ENCODE data around the gene WDR77. TPM values are rescaled to one million over a fixed set of nuclear protein-coding genes. Genes with fewer than 3 reads are reported as not detected.

Gene WDR77
- polyA plus RNA-seq, 2 donors: 17.8 to 30.0 TPM

DNA sequence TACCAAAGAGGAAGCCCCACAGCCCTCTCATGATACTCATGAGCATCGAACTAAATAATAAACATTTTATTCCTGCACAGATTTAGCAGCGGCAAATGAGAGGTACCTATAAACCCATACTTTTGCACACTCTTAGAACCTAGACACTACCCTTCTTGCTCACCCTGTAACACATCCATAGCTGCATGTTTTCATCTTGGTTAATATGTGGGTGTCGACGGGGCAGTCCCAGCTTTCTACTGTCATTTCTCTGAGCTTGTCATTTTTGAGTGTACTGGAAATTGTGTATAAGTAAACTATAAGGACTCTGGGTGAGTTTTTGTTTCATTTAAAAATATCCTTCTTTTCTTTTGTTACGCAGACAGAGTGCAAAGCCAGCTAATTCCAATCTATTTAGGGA lies 47.0 kb downstream of the WDR77 start:
- Histone ChIP-seq H3K4me3 (ENCODE audit: low read depth in 1 of 2, low read length in 2 of 2) (no peak overlapping the region), H3K36me3 (ENCODE audit: control insufficient read depth in 2 of 2, insufficient read depth in 2 of 2, low read length in 1 of 2) (no peaks in the 10 kb centered on the region), H3K27ac (ENCODE audit: low read depth in 2 of 2, low read length in 1 of 2) (no peak overlapping the region), H3K9me3 (ENCODE audit: control insufficient read depth in 2 of 2, insufficient read depth in 1 of 2, low read depth in 1 of 2, low read length in 1 of 2) (no peaks in the 10 kb centered on the region), H3K4me1 (ENCODE audit: control insufficient read depth in 2 of 2, insufficient read depth in 2 of 2, low read length in 1 of 2) (no peaks in the 10 kb centered on the region), H3K27me3 (ENCODE audit: control insufficient read depth in 1 of 2, insufficient read depth in 2 of 2, low read length in 2 of 2) (no peaks in the 10 kb centered on the region)
- WGBS, 2 donors: 59 to 72% methylated on average over 5 of the region's 5 CpGs

DNA sequence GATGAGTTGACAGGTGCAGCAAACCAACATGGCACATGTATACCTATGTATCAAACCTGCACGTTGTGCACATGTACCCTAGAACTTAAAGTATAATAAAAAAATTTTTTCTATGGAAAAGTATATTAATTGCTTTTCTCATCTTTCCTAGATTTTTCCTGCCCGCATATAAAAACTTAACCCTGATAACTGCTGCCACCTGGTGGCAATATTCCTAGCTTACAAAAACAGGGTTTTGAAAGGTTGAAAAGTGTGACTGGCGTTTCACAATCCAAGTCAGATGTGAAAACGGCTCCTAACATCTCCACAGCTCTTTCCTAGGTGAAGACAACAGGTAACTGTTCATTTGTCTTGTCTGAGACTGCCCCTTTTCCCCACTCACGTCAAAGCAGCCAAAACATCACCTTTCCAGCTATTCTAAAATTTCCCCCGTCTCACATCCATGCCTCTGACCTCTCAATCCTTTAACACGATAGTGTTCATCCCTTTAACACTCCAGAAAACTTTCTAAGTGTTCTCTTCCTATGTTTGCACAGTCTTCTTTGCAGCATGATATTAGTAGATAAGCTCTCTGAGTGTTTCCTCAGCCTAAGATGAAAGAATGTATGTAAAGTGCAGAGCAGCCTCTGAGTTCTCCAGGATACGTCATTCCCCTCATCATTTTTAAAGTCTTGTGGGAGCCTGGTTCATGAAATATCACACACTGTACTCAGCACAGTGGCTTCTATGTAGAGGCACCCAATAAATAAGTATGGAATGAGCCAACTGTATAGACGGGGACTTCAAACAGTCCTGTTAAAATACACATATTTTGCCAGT lies 49.1 kb downstream of the WDR77 start:
- no peaks in the 10 kb centered on the region for H3K9me3 ChIP-seq (ENCODE audit: control insufficient read depth in 2 of 2, insufficient read depth in 1 of 2, low read depth in 1 of 2, low read length in 1 of 2)
- H3K36me3 ChIP-seq (ENCODE audit: control insufficient read depth in 2 of 2, insufficient read depth in 2 of 2, low read length in 1 of 2): no peaks in the 10 kb centered on the region
- no peak overlapping the region for H3K4me3 ChIP-seq (ENCODE audit: low read depth in 1 of 2, low read length in 2 of 2)
- no peaks in the 10 kb centered on the region for H3K4me1 ChIP-seq (ENCODE audit: control insufficient read depth in 2 of 2, insufficient read depth in 2 of 2, low read length in 1 of 2)
- H3K27me3 ChIP-seq (ENCODE audit: control insufficient read depth in 1 of 2, insufficient read depth in 2 of 2, low read length in 2 of 2): no peaks in the 10 kb centered on the region
- WGBS, 2 donors: 29 to 33% methylated on average over 9 of the region's 9 CpGs
- H3K27ac ChIP-seq (ENCODE audit: low read depth in 2 of 2, low read length in 1 of 2): no peak overlapping the region

DNA sequence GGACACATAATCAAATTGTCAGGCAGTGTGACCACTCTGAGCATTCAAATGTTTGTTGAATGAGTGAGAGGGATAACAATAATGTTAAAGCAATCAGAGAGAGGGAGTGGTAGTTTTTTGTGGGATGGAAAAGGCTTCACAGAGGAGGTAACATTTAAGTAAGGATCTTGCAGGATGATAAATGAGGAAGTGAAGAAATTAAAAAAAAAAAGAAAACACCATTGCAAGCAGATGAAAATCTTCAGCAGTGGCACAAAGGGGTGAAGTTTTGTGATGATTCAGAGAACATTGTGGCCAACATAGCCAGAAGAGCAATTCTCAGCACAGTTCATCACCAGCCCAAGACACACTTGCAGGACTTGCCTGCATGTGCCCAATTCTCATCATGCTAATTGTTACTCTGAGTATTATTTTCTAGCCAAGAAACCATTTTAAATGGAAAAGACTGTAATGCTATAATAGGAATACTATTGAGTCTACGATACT lies 56.6 kb downstream of the WDR77 start:
- WGBS, 2 donors: 84 to 89% methylated on average over 1 of the region's 1 CpG
- Histone ChIP-seq H3K27ac (ENCODE audit: low read depth in 2 of 2, low read length in 1 of 2) (no peak overlapping the region), H3K36me3 (ENCODE audit: control insufficient read depth in 2 of 2, insufficient read depth in 2 of 2, low read length in 1 of 2) (no peaks in the 10 kb centered on the region), H3K4me1 (ENCODE audit: control insufficient read depth in 2 of 2, insufficient read depth in 2 of 2, low read length in 1 of 2) (no peaks in the 10 kb centered on the region), H3K27me3 (ENCODE audit: control insufficient read depth in 1 of 2, insufficient read depth in 2 of 2, low read length in 2 of 2) (no peaks in the 10 kb centered on the region), H3K4me3 (ENCODE audit: low read depth in 1 of 2, low read length in 2 of 2) (no peak overlapping the region), H3K9me3 (ENCODE audit: control insufficient read depth in 2 of 2, insufficient read depth in 1 of 2, low read depth in 1 of 2, low read length in 1 of 2) (no peaks in the 10 kb centered on the region)

DNA sequence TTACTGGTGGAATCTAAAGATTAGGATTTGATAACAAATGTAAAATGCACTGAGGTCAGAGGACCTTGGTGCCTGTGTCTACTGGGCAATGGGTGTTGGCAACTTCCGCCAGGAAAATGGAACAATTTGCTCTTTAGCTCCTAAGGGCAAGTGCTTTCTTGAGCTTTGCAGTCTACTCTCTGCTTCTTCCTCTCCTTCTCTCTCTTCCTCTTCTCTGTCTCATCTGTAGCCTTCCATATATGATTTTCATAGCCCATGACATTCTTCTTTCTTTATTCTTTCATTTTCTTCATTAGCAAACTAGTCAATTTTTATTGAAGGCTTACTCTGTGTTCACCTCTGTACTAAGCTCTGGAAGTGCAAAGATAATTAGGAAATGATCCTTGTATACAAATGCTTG lies 57.0 kb downstream of the WDR77 start:
- H3K27ac ChIP-seq (ENCODE audit: low read depth in 2 of 2, low read length in 1 of 2): no peak overlapping the region
- no peaks in the 10 kb centered on the region for H3K36me3 ChIP-seq (ENCODE audit: control insufficient read depth in 2 of 2, insufficient read depth in 2 of 2, low read length in 1 of 2)
- no peaks in the 10 kb centered on the region for H3K9me3 ChIP-seq (ENCODE audit: control insufficient read depth in 2 of 2, insufficient read depth in 1 of 2, low read depth in 1 of 2, low read length in 1 of 2)
- no peak overlapping the region for H3K4me3 ChIP-seq (ENCODE audit: low read depth in 1 of 2, low read length in 2 of 2)
- WGBS, 2 donors: 90 to 100% methylated on average over 1 of the region's 1 CpG
- no peaks in the 10 kb centered on the region for H3K4me1 ChIP-seq (ENCODE audit: control insufficient read depth in 2 of 2, insufficient read depth in 2 of 2, low read length in 1 of 2)
- no peaks in the 10 kb centered on the region for H3K27me3 ChIP-seq (ENCODE audit: control insufficient read depth in 1 of 2, insufficient read depth in 2 of 2, low read length in 2 of 2)

Other genes with a start within 250 kb of the WDR77 start
- 10 to 100 TPM; 39.1 to 54.8 TPM for gene DENND2D, start 248.6 kb downstream of the WDR77 start, polyA plus RNA-seq
- under 1 TPM; 0.28 to 0.49 TPM for gene CHI3L2, start 221.5 kb downstream of the WDR77 start, polyA plus RNA-seq
- under 1 TPM in 1 of 2 donors, not detected in 1; 0.06 TPM for gene CHIA, start 158.4 kb downstream of the WDR77 start, polyA plus RNA-seq
- gene OVGP1, start 21.5 kb downstream of the WDR77 start, polyA plus RNA-seq: 1 to 10 TPM in 1 of 2 donors, under 1 TPM in 1; 0.84 to 2.4 TPM
- 100 to 1,000 TPM; 123 to 319 TPM for gene ATP5PB, start 208 bp upstream of the WDR77 start, polyA plus RNA-seq
- gene C1orf162, start 24.7 kb upstream of the WDR77 start, polyA plus RNA-seq: 1 to 10 TPM; 3.5 to 4.8 TPM
- under 1 TPM; 0.94 to 0.99 TPM for gene ADORA3, start 54.4 kb upstream of the WDR77 start, polyA plus RNA-seq
- under 1 TPM; 0.31 to 0.79 TPM for gene TMIGD3, start 54.4 kb upstream of the WDR77 start, polyA plus RNA-seq
- gene RAP1A, start 170.5 kb upstream of the WDR77 start, polyA plus RNA-seq: 10 to 100 TPM; 56.8 to 60.2 TPM

All from esophagus (tissue), 2 donors.